HepG2 (cell line): ENCODE results near the gene DMTF1. TPM values are rescaled to one million over a fixed set of nuclear protein-coding genes. Genes with fewer than 3 reads are reported as not detected.

Experiments used
- ATAC-seq: fragments of 200-7000 bp; cut with Tn5 transposase; 3 replicates; pipeline ENCODE4 v1.9.1; 2020; ENCODE audit warnings: mild to moderate bottlenecking, moderate library complexity
- BruUV-seq: library from RNA; stranded (reverse); fragments of 400-500 nt; replicated peaks from 2 replicates; lab custom pipeline; 2021; lab: Mats Ljungman, UMichigan
- CTCF ChIA-PET: fragments of 300-600 bp; formaldehyde crosslinking; extraction: SDS; loops from one replicate; lab custom pipeline; 2021; ENCODE audit warnings: low total read pairs, inconsistent platforms, low intra/inter-chr PET ratio; lab: Yijun Ruan, JAX
- POLR2A ChIA-PET: fragments of 350-600 bp; sonication (Branson Sonifier 250); formaldehyde crosslinking; loops from one replicate; lab custom pipeline; 2020; ENCODE audit warnings: antibody characterized with exemption, inconsistent platforms; lab: Yijun Ruan, JAX
- DNase-seq: peaks from one replicate; pipeline ENCODE4 v3.0.0-alpha.2; 2015; ENCODE audit warnings: low spot score
- FAIRE-seq: peaks from 3 replicates; lab custom pipeline; 2011; peaks lifted over from hg19 to GRCh38; lab: Jason Lieb, UNC
- H2AFZ ChIP-seq: one replicate; pipeline ENCODE4 v1.6.1; 2011; ENCODE audit warnings: low read length, inconsistent platforms
- H3K27ac ChIP-seq: fragments of 300-600 bp; 3 replicates; pipeline ENCODE4 v1.8.0; 2011; ENCODE audit warnings: mixed run types, mild to moderate bottlenecking, mixed read lengths, low read length, inconsistent platforms; ENCODE audit not compliant: insufficient read depth; ENCODE audit errors: extremely low read length
- H3K27me3 ChIP-seq, 2 experiments: fragments of 200-600 bp in 1 of 2; 2 replicates in 1 of 2; 3 replicates in 1 of 2; pipeline versions ENCODE4 v1.6.0 to v1.8.0; 2011; ENCODE audit warnings: low read length in 2 of 2, mild to moderate bottlenecking in 2 of 2, moderate library complexity in 2 of 2, inconsistent platforms in 1 of 2; ENCODE audit not compliant: insufficient read depth in 2 of 2, control insufficient read depth in 1 of 2
- H3K36me3 ChIP-seq, 2 experiments: fragments of 200-600 bp in 1 of 2; replicated peaks in 1 of 2; 2 replicates in 1 of 2; 3 replicates in 1 of 2; pipeline versions ENCODE4 v1.5.1 to v1.8.0; 2011; ENCODE audit warnings: low read length in 2 of 2, inconsistent platforms in 1 of 2; ENCODE audit not compliant: insufficient read depth in 2 of 2, control insufficient read depth in 1 of 2
- H3K4me1 ChIP-seq: 2 replicates; pipeline ENCODE4 v1.5.1; 2012; ENCODE audit warnings: low read length, inconsistent platforms; ENCODE audit not compliant: insufficient read depth
- H3K4me2 ChIP-seq: 2 replicates; pipeline ENCODE4 v1.6.0; 2011; ENCODE audit warnings: low read depth, low read length, inconsistent platforms
- H3K4me3 ChIP-seq, 3 experiments: fragments of 200-600 bp in 1 of 3; sonication (generic), shearing (Covaris generic) in 1 of 3; replicated peaks in 1 of 3; 2 replicates each; pipeline ENCODE4 v1.5.1; 2011 to 2016; ENCODE audit warnings: low read length in 3 of 3, inconsistent platforms in 2 of 3, low read depth in 2 of 3, mild to moderate bottlenecking in 2 of 3, control low read depth in 1 of 3, mixed read lengths in 1 of 3; ENCODE audit not compliant: insufficient read depth in 1 of 3
- H3K79me2 ChIP-seq: one replicate; pipeline ENCODE4 v1.6.1; 2011; ENCODE audit warnings: low read length, inconsistent platforms; ENCODE audit not compliant: insufficient read depth
- H3K9ac ChIP-seq: 2 replicates; pipeline ENCODE4 v1.6.0; 2011; ENCODE audit warnings: mild to moderate bottlenecking, low read depth, low read length, inconsistent platforms; ENCODE audit not compliant: insufficient read depth
- H3K9me3 ChIP-seq: 2 replicates; pipeline ENCODE4 v1.5.1; 2012; ENCODE audit warnings: mild to moderate bottlenecking, low read length
- H4K20me1 ChIP-seq: 2 replicates; pipeline ENCODE4 v1.6.0; 2011; ENCODE audit warnings: inconsistent platforms, mild to moderate bottlenecking, low read length, moderate library complexity; ENCODE audit not compliant: insufficient read depth
- ATF7 ChIP-seq, 2 experiments: fragments of 450-650 bp in 1 of 2; sonication (generic) in 1 of 2; formaldehyde crosslinking in 1 of 2; IDR thresholded peaks; 2 replicates each; pipeline versions ENCODE4 v1.4.0 to v1.6.1; 2016 to 2020; ENCODE audit warnings: antibody characterized with exemption in 1 of 2, mild to moderate bottlenecking in 1 of 2, missing genetic modification reagents in 1 of 2
- BHLHE40 ChIP-seq: IDR thresholded peaks from 2 replicates; pipeline ENCODE4 v1.6.1; 2011; ENCODE audit warnings: low read length, improper control_type of control experiment
- HNF4G ChIP-seq, 2 experiments: sonication (generic) in 1 of 2; formaldehyde crosslinking in 1 of 2; IDR thresholded peaks; 2 replicates each; pipeline versions ENCODE4 v1.4.0 to v1.6.1; 2011 to 2020; ENCODE audit warnings: borderline replicate concordance in 2 of 2, low read depth in 2 of 2, mild to moderate bottlenecking in 2 of 2, low read length in 1 of 2, missing genetic modification reagents in 1 of 2, moderate library complexity in 1 of 2
- MAFK ChIP-seq, 2 experiments: IDR thresholded peaks in 1 of 2; conservative IDR thresholded peaks in 1 of 2; 2 replicates each; pipeline ENCODE4 v1.6.1; 2011; ENCODE audit warnings: improper control_type of control experiment in 2 of 2, low read length in 2 of 2
- PAWR ChIP-seq: sonication (generic); formaldehyde crosslinking; IDR thresholded peaks from 2 replicates; pipeline ENCODE4 v1.4.0; 2020; ENCODE audit warnings: missing genetic modification reagents, mild to moderate bottlenecking, borderline replicate concordance
- PHB2 ChIP-seq: fragments of 450-650 bp; IDR thresholded peaks from 2 replicates; pipeline ENCODE4 v1.6.1; 2018; ENCODE audit not compliant: partially characterized antibody
- WGBS: methylation state at CpG from one replicate; pipeline ENCODE4 v1.1.6; 2017; ENCODE audit warnings: low lambda C conversion rate; 5-methylcytosine and 5-hydroxymethylcytosine counted together
- in situ Hi-C: cut with HindIII; loops from 2 replicates; pipeline ENCODE4 v1.10.0; 2017; ENCODE audit warnings: low pct_unique_long_range_greater_than_20kb; ENCODE audit not compliant: extremely low pct_ligation_motif_present
- intact Hi-C: fragments of 100-400 bp; cut with micrococcal nuclease; formaldehyde crosslinking; loops from one replicate; pipeline ENCODE4 v1.10.0; 2022; ENCODE audit not compliant: unreplicated experiment
- polyA plus RNA-seq, 8 experiments: library from polyadenylated mRNA; depleted of rRNA in 3 of 8; stranded (reverse) in 7 of 8; unstranded in 1 of 8; fragments of >200 nt; fragmentation: Illumina TruSeq in 4 of 8; extraction: Trizol in 4 of 8; gene quantifications; 2 replicates each; pipeline versions ENCODE4 v1.2.1 to v1.2.3, GENCODE V29; 2011 to 2016; ENCODE audit warnings: low read depth in 4 of 8, missing spikeins in 1 of 8, mixed read lengths in 1 of 8; ENCODE audit not compliant: insufficient read depth in 1 of 8
- total RNA-seq, 5 experiments: library from RNA; depleted of rRNA; stranded (reverse); fragments of >200 nt; fragmentation: Illumina TruSeq; extraction: Trizol; gene quantifications; 2 replicates each; pipeline ENCODE4 v1.2.3, GENCODE V29; 2016; ENCODE audit warnings: low read depth in 1 of 5

DMTF1 gene
- total and polyA plus RNA-seq, 2 of the 13 experiments (the other 11 are each of a cell fraction or from before 2014, with no cell fraction given) = 45.8 to 132 TPM

- TF ChIP-seq HNF4G (IDR thresholded peaks at IDR 0.05; ENCODE audit: borderline replicate concordance, low read depth, low read length) (no peak), HNF4G (CRISPR knock-in tag; IDR thresholded peaks at IDR 0.05; ENCODE audit: borderline replicate concordance, low read depth) (no peak)
- TF ChIP-seq, all 625 proteins: peak for 0
Observed at GRCh38 chr7:87131771-87132170, 20.5 kb upstream of the DMTF1 start (continued).

DNA sequence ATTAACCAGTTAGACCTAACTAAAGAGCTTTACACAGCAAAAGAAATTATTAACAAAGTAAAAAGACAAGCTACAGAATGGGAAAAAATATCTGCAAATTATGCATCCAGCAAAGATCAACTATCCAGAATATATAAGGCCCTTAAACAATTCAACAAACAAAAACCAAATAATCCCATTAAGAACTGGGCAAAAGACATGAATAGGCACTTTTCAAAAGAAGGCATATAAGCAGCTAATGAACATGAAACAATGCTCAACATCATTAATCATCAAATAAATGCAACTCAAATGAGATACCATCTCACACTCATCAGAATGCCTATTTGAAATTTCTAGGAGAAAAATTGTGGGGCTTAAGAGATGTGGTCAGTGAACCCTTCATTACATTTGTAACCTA lies 15.0 kb upstream of the DMTF1 start:
- in situ Hi-C loops = no loop called here
- no peak overlapping the region for H3K4me3 ChIP-seq
- no peak overlapping the region for H3K9ac ChIP-seq
- FAIRE-seq (no peak), ATAC-seq (no peak), DNase-seq (no peak)
- BruUV-seq = no TSS peak
- intact Hi-C loops = no loop called here
- peaks cover 16% of the 10 kb centered on the region for H3K4me1 ChIP-seq
- H3K79me2 ChIP-seq = no peaks in the 10 kb centered on the region
- ChIA-PET CTCF (no interaction called here), POLR2A (no interaction called here)
- no peak overlapping the region for H3K27ac ChIP-seq
- H3K27me3 ChIP-seq = no peaks in the 10 kb centered on the region
- TF ChIP-seq BHLHE40 = no peak
- 0 out of 4 replicates have a peak, but pooled peaks of 1 of the 2 experiments have one; percentile 1 for TF ChIP-seq MAFK (conservative IDR thresholded peaks at IDR 0.05 in 1 of 2, IDR thresholded peaks at IDR 0.05 in 1 of 2; ENCODE audit: low read length in 2 of 2)
- no peak for TF ChIP-seq PHB2
- H4K20me1 ChIP-seq = no peaks in the 10 kb centered on the region
- H3K36me3 ChIP-seq = no peaks in the 10 kb centered on the region
- H3K9me3 ChIP-seq = no peaks in the 10 kb centered on the region
- H3K4me2 ChIP-seq = no peak overlapping the region
- no peak overlapping the region for H2AFZ ChIP-seq

GRCh38 chr7:87139514-87139913 lies 12.7 kb upstream of the DMTF1 start:
- no TSS peak for BruUV-seq
- no peaks in the 10 kb centered on the region for H3K79me2 ChIP-seq
- H3K27me3 ChIP-seq = no peaks in the 10 kb centered on the region
- no peak overlapping the region for H3K27ac ChIP-seq
- no peak overlapping the region for H2AFZ ChIP-seq
- intact Hi-C loops (no loop called here), in situ Hi-C loops (no loop called here)
- ChIA-PET POLR2A (no interaction called here), CTCF (no interaction called here)
- H3K9me3 ChIP-seq = no peaks in the 10 kb centered on the region
- ATAC-seq = no peak
- peaks cover 16% of the 10 kb centered on the region for H3K4me1 ChIP-seq
- no peak for FAIRE-seq
- no peak for TF ChIP-seq PAWR (CRISPR knock-in tag)
- peak; percentile 12; the same call in 1 of the 2 replicates for TF ChIP-seq ATF7 (IDR thresholded peaks at IDR 0.05)
- TF ChIP-seq ATF7 (CRISPR knock-in tag; IDR thresholded peaks at IDR 0.05) = no peak
- no peaks in the 10 kb centered on the region for H4K20me1 ChIP-seq
- 4% methylated on average over 1 of the region's 1 CpG for WGBS
- H3K4me2 ChIP-seq = no peak overlapping the region
- H3K4me3 ChIP-seq = no peak overlapping the region
- no peak for DNase-seq
- no peak overlapping the region for H3K9ac ChIP-seq
- no peaks in the 10 kb centered on the region for H3K36me3 ChIP-seq
